Measurements from ENCODE around the gene UNC80.

Gene UNC80

GRCh38 chr2:209878701-209879100 lies 107.1 kb downstream of the UNC80 start:
- no peak overlapping the region for H3K9ac ChIP-seq (ENCODE audit: low read length)

GRCh38 chr2:209900638-209901037 lies 129.0 kb downstream of the UNC80 start:
- no peaks in the 10 kb centered on the region for H3K79me2 ChIP-seq (ENCODE audit: insufficient read depth, low read length)
- no peak overlapping the region for H2AFZ ChIP-seq (ENCODE audit: low read depth, low read length, severe bottlenecking)
- H3K27ac ChIP-seq (ENCODE audit: low read depth, low read length), result no peak overlapping the region

More at GRCh38 chr2:209878701-209879100, 107.1 kb downstream of the UNC80 start:
- H2AFZ ChIP-seq (ENCODE audit: low read depth, low read length, severe bottlenecking), result no peak overlapping the region
- H3K4me2 ChIP-seq (ENCODE audit: low read depth, low read length, poor library complexity, severe bottlenecking), result no peak overlapping the region
- no peaks in the 10 kb centered on the region for H3K9me2 ChIP-seq (replicated peaks; ENCODE audit: insufficient read depth, low read length)
- no peaks in the 10 kb centered on the region for H4K20me1 ChIP-seq (ENCODE audit: low read depth, low read length)
- no peaks in the 10 kb centered on the region for H3F3A ChIP-seq (ENCODE audit: insufficient read depth)
- H3K9me3 ChIP-seq (ENCODE audit: insufficient read depth, low read length), result no peaks in the 10 kb centered on the region
- H3K79me2 ChIP-seq (ENCODE audit: insufficient read depth, low read length), result no peaks in the 10 kb centered on the region
- no peaks in the 10 kb centered on the region for H3K27me3 ChIP-seq (ENCODE audit: low read length)
- no peak overlapping the region for H3K4me3 ChIP-seq (ENCODE audit: insufficient read depth, low read length, poor library complexity, severe bottlenecking)
- H3K36me3 ChIP-seq (ENCODE audit: low read length), result no peaks in the 10 kb centered on the region
- TF ChIP-seq CTCF (IDR thresholded peaks at IDR 0.05; ENCODE audit: insufficient read depth, low read length, poor library complexity, severe bottlenecking) (no peak), EZH2phosphoT487 (conservative IDR thresholded peaks at IDR 0.05; ENCODE audit: low read length) (no peak)
- H3K27ac ChIP-seq (ENCODE audit: low read depth, low read length), result no peak overlapping the region

GRCh38 chr2:209901172-209901571 lies 129.5 kb downstream of the UNC80 start:
- Histone ChIP-seq H3K36me3 (ENCODE audit: low read length) (no peaks in the 10 kb centered on the region), H3F3A (ENCODE audit: insufficient read depth) (no peaks in the 10 kb centered on the region), H4K20me1 (ENCODE audit: low read depth, low read length) (no peaks in the 10 kb centered on the region), H3K9me3 (ENCODE audit: insufficient read depth, low read length) (no peaks in the 10 kb centered on the region), H3K79me2 (ENCODE audit: insufficient read depth, low read length) (no peaks in the 10 kb centered on the region), H3K27ac (ENCODE audit: low read depth, low read length) (no peak overlapping the region), H3K9ac (ENCODE audit: low read length) (no peak overlapping the region), H2AFZ (ENCODE audit: low read depth, low read length, severe bottlenecking) (no peak overlapping the region), H3K9me2 (replicated peaks; ENCODE audit: insufficient read depth, low read length) (no peaks in the 10 kb centered on the region), H3K4me3 (ENCODE audit: insufficient read depth, low read length, poor library complexity, severe bottlenecking) (no peak overlapping the region), H3K27me3 (ENCODE audit: low read length) (no peaks in the 10 kb centered on the region), H3K4me2 (ENCODE audit: low read depth, low read length, poor library complexity, severe bottlenecking) (no peak overlapping the region)
- TF ChIP-seq CTCF (IDR thresholded peaks at IDR 0.05; ENCODE audit: insufficient read depth, low read length, poor library complexity, severe bottlenecking) (no peak), EZH2phosphoT487 (conservative IDR thresholded peaks at IDR 0.05; ENCODE audit: low read length) (no peak)

More at GRCh38 chr2:209900638-209901037, 129.0 kb downstream of the UNC80 start:
- no peaks in the 10 kb centered on the region for H3K9me3 ChIP-seq (ENCODE audit: insufficient read depth, low read length)
- H3K4me3 ChIP-seq (ENCODE audit: insufficient read depth, low read length, poor library complexity, severe bottlenecking), result no peak overlapping the region
- no peaks in the 10 kb centered on the region for H4K20me1 ChIP-seq (ENCODE audit: low read depth, low read length)
- no peaks in the 10 kb centered on the region for H3K36me3 ChIP-seq (ENCODE audit: low read length)
- H3K9ac ChIP-seq (ENCODE audit: low read length), result no peak overlapping the region
- H3F3A ChIP-seq (ENCODE audit: insufficient read depth), result no peaks in the 10 kb centered on the region
- H3K27me3 ChIP-seq (ENCODE audit: low read length), result no peaks in the 10 kb centered on the region
- H3K9me2 ChIP-seq (replicated peaks; ENCODE audit: insufficient read depth, low read length), result no peaks in the 10 kb centered on the region
- no peak for TF ChIP-seq EZH2phosphoT487 (conservative IDR thresholded peaks at IDR 0.05; ENCODE audit: low read length)
- TF ChIP-seq CTCF (IDR thresholded peaks at IDR 0.05; ENCODE audit: insufficient read depth, low read length, poor library complexity, severe bottlenecking), result no peak
- no peak overlapping the region for H3K4me2 ChIP-seq (ENCODE audit: low read depth, low read length, poor library complexity, severe bottlenecking)

All from SU-DHL-6 (cell line).